Measurements from ENCODE around the gene CCL2.

The CCL2 gene

DNA sequence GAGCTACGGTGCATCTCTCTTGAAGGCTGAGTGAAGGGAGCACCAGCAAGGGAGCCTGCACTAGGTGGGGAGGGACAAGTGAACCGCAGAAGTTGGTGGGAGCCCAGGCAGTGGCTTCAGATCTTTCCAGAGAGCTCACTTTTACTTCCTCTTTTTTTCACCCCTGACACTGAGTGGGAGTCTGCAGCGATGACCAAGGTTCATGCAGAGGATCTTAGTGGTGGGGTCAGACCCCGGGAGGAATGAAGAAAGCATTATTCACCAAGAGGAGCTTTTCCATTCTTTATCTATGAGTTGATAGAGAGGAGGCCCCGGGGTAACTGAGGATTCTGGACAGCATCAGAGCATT, 3.0 kb upstream of the CCL2 start:
- H3K27me3 ChIP-seq (ENCODE audit: insufficient read depth, low read length, poor library complexity, severe bottlenecking), result no peaks in the 10 kb centered on the region
- H3K4me1 ChIP-seq (ENCODE audit: insufficient read depth, low read length, poor library complexity, severe bottlenecking), result no peaks in the 10 kb centered on the region
- no peak overlapping the region for H2AFZ ChIP-seq (ENCODE audit: low read length)
- no peaks in the 10 kb centered on the region for H3F3A ChIP-seq (ENCODE audit: low read depth)
- H3K9ac ChIP-seq (ENCODE audit: low read depth, low read length, poor library complexity, severe bottlenecking), result no peak overlapping the region
- no peaks in the 10 kb centered on the region for H3K9me3 ChIP-seq (ENCODE audit: insufficient read depth, low read depth, low read length)
- no peaks in the 10 kb centered on the region for H3K79me2 ChIP-seq (ENCODE audit: insufficient read depth, low read length)
- H3K36me3 ChIP-seq (ENCODE audit: insufficient read depth, low read length), result no peaks in the 10 kb centered on the region
- no peak overlapping the region for H3K4me2 ChIP-seq (ENCODE audit: low read depth, low read length, poor library complexity, severe bottlenecking)
- TF ChIP-seq, protein P1, sequence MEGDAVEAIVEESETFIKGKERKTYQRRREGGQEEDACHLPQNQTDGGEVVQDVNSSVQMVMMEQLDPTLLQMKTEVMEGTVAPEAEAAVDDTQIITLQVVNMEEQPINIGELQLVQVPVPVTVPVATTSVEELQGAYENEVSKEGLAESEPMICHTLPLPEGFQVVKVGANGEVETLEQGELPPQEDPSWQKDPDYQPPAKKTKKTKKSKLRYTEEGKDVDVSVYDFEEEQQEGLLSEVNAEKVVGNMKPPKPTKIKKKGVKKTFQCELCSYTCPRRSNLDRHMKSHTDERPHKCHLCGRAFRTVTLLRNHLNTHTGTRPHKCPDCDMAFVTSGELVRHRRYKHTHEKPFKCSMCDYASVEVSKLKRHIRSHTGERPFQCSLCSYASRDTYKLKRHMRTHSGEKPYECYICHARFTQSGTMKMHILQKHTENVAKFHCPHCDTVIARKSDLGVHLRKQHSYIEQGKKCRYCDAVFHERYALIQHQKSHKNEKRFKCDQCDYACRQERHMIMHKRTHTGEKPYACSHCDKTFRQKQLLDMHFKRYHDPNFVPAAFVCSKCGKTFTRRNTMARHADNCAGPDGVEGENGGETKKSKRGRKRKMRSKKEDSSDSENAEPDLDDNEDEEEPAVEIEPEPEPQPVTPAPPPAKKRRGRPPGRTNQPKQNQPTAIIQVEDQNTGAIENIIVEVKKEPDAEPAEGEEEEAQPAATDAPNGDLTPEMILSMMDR (conservative IDR thresholded peaks at IDR 0.05; ENCODE audit: low read length), result no peak
- no peak for TF ChIP-seq EZH2phosphoT487 (IDR thresholded peaks at IDR 0.05; ENCODE audit: borderline replicate concordance)
- no peak overlapping the region for H3K4me3 ChIP-seq (ENCODE audit: low read length, poor library complexity, severe bottlenecking)
- H3K9me2 ChIP-seq (replicated peaks; ENCODE audit: low read depth, low read length), result no peaks in the 10 kb centered on the region
- H4K20me1 ChIP-seq (ENCODE audit: insufficient read depth, low read length, poor library complexity, severe bottlenecking), result no peaks in the 10 kb centered on the region

DNA sequence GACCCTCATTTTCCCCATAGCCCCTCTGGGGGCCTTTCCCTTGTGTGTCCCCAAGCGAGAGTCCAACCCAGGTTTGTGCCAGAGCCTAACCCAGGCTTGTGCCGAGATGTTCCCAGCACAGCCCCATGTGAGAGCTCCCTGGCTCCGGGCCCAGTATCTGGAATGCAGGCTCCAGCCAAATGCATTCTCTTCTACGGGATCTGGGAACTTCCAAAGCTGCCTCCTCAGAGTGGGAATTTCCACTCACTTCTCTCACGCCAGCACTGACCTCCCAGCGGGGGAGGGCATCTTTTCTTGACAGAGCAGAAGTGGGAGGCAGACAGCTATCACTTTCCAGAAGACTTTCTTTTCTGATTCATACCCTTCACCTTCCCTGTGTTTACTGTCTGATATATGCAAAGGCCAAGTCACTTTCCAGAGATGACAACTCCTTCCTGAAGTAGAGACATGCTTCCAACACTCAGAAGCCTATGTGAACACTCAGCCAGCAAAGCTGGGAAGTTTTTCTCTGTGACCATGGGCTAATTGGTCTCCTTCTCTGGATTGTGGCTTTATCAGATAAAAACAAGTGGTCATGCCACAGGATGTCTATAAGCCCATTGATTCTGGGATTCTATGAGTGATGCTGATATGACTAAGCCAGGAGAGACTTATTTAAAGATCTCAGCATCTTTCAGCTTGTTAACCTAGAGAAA, 2.5 kb upstream of the CCL2 start:
- Histone ChIP-seq H3K27me3 (ENCODE audit: insufficient read depth, low read length, poor library complexity, severe bottlenecking) (no peaks in the 10 kb centered on the region), H3F3A (ENCODE audit: low read depth) (no peaks in the 10 kb centered on the region), H3K79me2 (ENCODE audit: insufficient read depth, low read length) (no peaks in the 10 kb centered on the region), H3K9me3 (ENCODE audit: insufficient read depth, low read depth, low read length) (no peaks in the 10 kb centered on the region), H3K9ac (ENCODE audit: low read depth, low read length, poor library complexity, severe bottlenecking) (no peak overlapping the region), H3K4me2 (ENCODE audit: low read depth, low read length, poor library complexity, severe bottlenecking) (no peak overlapping the region), H2AFZ (ENCODE audit: low read length) (no peak overlapping the region), H3K4me3 (ENCODE audit: low read length, poor library complexity, severe bottlenecking) (no peak overlapping the region), H3K9me2 (replicated peaks; ENCODE audit: low read depth, low read length) (no peaks in the 10 kb centered on the region), H3K4me1 (ENCODE audit: insufficient read depth, low read length, poor library complexity, severe bottlenecking) (no peaks in the 10 kb centered on the region), H4K20me1 (ENCODE audit: insufficient read depth, low read length, poor library complexity, severe bottlenecking) (no peaks in the 10 kb centered on the region), H3K36me3 (ENCODE audit: insufficient read depth, low read length) (no peaks in the 10 kb centered on the region)
- TF ChIP-seq, protein P1 (conservative IDR thresholded peaks at IDR 0.05; ENCODE audit: low read length), result no peak
- TF ChIP-seq EZH2phosphoT487 (IDR thresholded peaks at IDR 0.05; ENCODE audit: borderline replicate concordance), result no peak

- H3K79me2 ChIP-seq (ENCODE audit: insufficient read depth, low read length), result no peaks in the 10 kb centered on the region
- H3K4me2 ChIP-seq (ENCODE audit: low read depth, low read length, poor library complexity, severe bottlenecking), result no peak overlapping the region
- no peaks in the 10 kb centered on the region for H3K36me3 ChIP-seq (ENCODE audit: insufficient read depth, low read length)
- H3K9me2 ChIP-seq (replicated peaks; ENCODE audit: low read depth, low read length), result no peaks in the 10 kb centered on the region
- no peaks in the 10 kb centered on the region for H3K9me3 ChIP-seq (ENCODE audit: insufficient read depth, low read depth, low read length)
- no peaks in the 10 kb centered on the region for H3F3A ChIP-seq (ENCODE audit: low read depth)
- no peaks in the 10 kb centered on the region for H3K4me1 ChIP-seq (ENCODE audit: insufficient read depth, low read length, poor library complexity, severe bottlenecking)
- no peak overlapping the region for H2AFZ ChIP-seq (ENCODE audit: low read length)
- H3K27me3 ChIP-seq (ENCODE audit: insufficient read depth, low read length, poor library complexity, severe bottlenecking), result no peaks in the 10 kb centered on the region
- H3K4me3 ChIP-seq (ENCODE audit: low read length, poor library complexity, severe bottlenecking), result no peak overlapping the region
- no peak for TF ChIP-seq EZH2phosphoT487 (IDR thresholded peaks at IDR 0.05; ENCODE audit: borderline replicate concordance)
- TF ChIP-seq, protein P1 (conservative IDR thresholded peaks at IDR 0.05; ENCODE audit: low read length), result no peak
- H4K20me1 ChIP-seq (ENCODE audit: insufficient read depth, low read length, poor library complexity, severe bottlenecking), result no peaks in the 10 kb centered on the region
- no peak overlapping the region for H3K9ac ChIP-seq (ENCODE audit: low read depth, low read length, poor library complexity, severe bottlenecking)
Observed at GRCh38 chr17:34253139-34253525, 2.0 kb upstream of the CCL2 start.
